WI38 (cell line): ENCODE data around the gene C1orf21.

Source experiments
- H3K4me3 ChIP-seq: 2 replicates; pipeline ENCODE4 v1.5.1; 2011; ENCODE audit warnings: low read depth, mild to moderate bottlenecking, control low read depth, low read length
- TF ChIP-seq, protein P1 (sequence below): IDR thresholded peaks from 2 replicates; pipeline ENCODE4 v1.5.1; 2012; ENCODE audit warnings: low read depth, mild to moderate bottlenecking, control low read depth, low read length

C1orf21 gene

DNA sequence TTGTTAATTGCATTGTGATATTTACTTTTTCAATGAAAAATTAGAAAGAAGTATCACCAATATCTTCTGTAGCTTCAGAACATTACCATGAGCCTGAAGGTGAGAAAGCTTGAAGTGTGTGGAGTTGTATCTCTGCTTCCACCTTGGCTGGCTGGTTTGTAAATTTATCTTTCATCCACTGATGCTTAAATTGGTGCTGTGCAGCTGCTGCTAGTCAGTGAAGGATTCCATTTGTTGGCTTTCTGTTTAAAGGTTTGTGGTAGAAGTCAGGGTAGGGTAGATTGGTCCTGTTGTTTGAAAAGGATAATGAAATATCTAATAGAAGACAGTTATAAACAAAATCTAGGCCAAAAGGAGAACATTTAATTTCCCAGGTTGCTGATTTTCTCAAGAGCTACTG, 105.7 kb downstream of the C1orf21 start:
- H3K4me3 ChIP-seq, result no peak overlapping the region
- TF ChIP-seq, protein P1, sequence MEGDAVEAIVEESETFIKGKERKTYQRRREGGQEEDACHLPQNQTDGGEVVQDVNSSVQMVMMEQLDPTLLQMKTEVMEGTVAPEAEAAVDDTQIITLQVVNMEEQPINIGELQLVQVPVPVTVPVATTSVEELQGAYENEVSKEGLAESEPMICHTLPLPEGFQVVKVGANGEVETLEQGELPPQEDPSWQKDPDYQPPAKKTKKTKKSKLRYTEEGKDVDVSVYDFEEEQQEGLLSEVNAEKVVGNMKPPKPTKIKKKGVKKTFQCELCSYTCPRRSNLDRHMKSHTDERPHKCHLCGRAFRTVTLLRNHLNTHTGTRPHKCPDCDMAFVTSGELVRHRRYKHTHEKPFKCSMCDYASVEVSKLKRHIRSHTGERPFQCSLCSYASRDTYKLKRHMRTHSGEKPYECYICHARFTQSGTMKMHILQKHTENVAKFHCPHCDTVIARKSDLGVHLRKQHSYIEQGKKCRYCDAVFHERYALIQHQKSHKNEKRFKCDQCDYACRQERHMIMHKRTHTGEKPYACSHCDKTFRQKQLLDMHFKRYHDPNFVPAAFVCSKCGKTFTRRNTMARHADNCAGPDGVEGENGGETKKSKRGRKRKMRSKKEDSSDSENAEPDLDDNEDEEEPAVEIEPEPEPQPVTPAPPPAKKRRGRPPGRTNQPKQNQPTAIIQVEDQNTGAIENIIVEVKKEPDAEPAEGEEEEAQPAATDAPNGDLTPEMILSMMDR, result no peak

DNA sequence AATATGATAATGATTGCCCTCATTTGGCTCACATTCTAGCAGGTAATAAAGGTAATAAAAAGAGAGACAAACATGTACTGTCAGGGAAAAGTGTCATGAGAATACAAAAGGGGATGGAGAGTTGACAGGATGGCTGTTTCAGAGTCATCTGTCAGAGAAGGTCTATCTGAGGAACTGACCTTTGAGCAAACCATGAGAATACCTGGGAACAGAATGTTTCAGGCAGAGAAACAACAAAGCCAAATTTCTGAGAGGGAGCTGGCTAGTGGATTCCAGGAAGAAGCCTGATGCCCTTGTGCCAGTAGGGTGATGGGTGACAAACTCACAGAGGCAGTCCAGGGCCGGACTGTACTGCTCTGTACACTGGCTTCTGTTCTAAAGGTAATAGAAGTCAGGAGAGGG, 107.2 kb downstream of the C1orf21 start:
- no peak overlapping the region for H3K4me3 ChIP-seq
- TF ChIP-seq, protein P1, result no peak

- H3K4me3 ChIP-seq, result no peak overlapping the region
- TF ChIP-seq, protein P1, result no peak
Observed at GRCh38 chr1:184494929-184495328, 108.1 kb downstream of the C1orf21 start.

DNA sequence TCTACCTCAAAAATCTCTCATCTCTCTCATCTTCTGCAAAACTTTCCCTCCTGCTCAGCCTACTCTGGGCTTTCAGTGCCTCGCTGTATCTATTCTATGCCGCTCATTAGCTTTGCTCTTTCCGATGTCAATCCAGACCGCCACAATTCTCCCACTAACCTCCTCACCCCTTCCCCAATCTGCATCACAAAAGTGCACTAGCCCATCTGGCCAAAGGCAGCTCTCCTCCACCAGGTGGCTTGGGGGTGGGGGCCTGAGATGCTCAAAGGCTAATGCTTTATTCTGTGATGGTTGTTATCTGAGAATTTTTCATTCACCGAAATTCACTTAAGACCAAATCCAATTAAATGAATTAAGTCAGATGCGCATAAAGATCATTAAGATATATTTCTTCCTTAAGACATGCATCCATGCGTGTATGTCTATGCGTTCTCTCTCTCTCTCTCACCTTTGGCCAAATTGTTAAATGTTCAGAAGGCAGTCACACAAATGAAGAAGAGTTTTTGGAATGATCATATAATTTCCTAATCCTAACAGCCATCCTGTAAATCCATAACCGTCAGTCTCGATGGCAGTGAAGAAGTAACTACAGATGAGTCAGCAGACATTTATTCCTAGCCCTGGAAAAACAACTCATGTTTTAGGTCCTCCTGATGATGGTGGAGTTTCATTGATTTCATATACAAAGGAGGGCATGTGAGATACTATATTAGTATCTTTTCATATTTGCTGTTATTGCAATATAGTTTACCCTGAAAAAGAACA, 111.3 kb downstream of the C1orf21 start:
- no peak overlapping the region for H3K4me3 ChIP-seq
- TF ChIP-seq, protein P1, result no peak

- no peak overlapping the region for H3K4me3 ChIP-seq
- TF ChIP-seq, protein P1, result no peak
Observed at GRCh38 chr1:184499616-184500015, 112.8 kb downstream of the C1orf21 start.

- TF ChIP-seq, protein P1, result no peak
- no peak overlapping the region for H3K4me3 ChIP-seq
Observed at GRCh38 chr1:184502161-184502560, 115.3 kb downstream of the C1orf21 start.

DNA sequence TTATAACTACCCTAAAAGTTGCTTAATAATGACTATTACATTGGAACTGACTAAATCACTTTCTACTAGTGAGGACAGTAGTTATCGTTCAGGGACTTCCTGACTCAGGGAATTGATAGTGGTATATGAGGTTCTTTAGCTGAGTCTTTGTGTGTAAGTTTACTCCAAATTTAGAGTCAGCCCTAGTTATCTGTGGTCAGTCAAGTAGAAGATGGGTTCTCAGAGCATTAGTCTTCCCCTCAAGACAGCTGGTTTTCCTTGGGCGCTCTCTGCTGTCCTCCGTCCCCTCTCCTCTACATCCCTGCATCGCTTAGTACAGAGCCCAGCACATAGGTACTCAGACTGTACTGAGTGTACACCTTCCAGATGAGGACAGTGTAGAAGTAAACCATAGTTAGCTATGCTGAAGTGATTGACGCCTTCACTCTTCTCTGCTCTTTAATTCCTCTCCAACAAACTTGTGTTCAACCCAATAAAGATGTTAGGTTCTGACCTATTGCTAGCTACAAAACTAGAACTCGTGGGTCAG, 116.5 kb downstream of the C1orf21 start:
- TF ChIP-seq, protein P1, result no peak
- H3K4me3 ChIP-seq, result no peak overlapping the region
